Neuron (in vitro differentiated cells): ENCODE data around the gene HAAO.

Experiments used
- H2AFZ ChIP-seq: one replicate; pipeline ENCODE4 v1.6.1; 2013; ENCODE audit warnings: low read depth, mild to moderate bottlenecking, inconsistent platforms, low read length, moderate library complexity
- H3K27me3 ChIP-seq: one replicate; pipeline ENCODE4 v1.6.1; 2013; ENCODE audit warnings: low read length; ENCODE audit not compliant: insufficient read depth
- H3K36me3 ChIP-seq: one replicate; pipeline ENCODE4 v1.6.1; 2013; ENCODE audit warnings: low read length; ENCODE audit not compliant: insufficient read depth
- H3K4me1 ChIP-seq: one replicate; pipeline ENCODE4 v1.6.1; 2013; ENCODE audit warnings: low read length; ENCODE audit not compliant: insufficient read depth
- H3K4me3 ChIP-seq: 2 replicates; pipeline ENCODE4 v1.5.1; 2013; ENCODE audit warnings: mild to moderate bottlenecking, low read length, moderate library complexity
- H3K9me3 ChIP-seq: one replicate; pipeline ENCODE4 v1.6.1; 2013; ENCODE audit warnings: low read length

Gene HAAO

DNA sequence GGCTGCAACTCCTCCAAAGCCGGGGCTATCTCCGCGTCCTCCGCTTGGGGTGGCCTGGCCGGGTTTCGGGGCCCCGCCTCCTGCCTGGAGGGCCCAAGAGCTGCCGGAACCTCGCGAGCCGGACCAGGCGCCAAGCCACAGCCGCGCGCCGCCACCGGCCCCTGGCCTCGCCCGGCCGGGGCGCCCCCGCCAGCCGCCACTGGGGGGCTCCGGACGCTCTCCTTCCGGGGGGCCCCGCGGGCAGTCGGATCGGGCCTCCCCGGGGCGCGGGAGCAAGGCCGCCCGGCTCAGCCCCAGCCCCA lies 17.4 kb upstream of the HAAO start:
- Histone ChIP-seq H3K4me1 (peaks cover 3% of the 10 kb centered on the region), H3K27me3 (no peaks in the 10 kb centered on the region), H3K9me3 (no peaks in the 10 kb centered on the region), H2AFZ (peak overlapping the region; percentile 62), H3K4me3 (peak overlapping the region; percentile 57), H3K36me3 (no peaks in the 10 kb centered on the region)

DNA sequence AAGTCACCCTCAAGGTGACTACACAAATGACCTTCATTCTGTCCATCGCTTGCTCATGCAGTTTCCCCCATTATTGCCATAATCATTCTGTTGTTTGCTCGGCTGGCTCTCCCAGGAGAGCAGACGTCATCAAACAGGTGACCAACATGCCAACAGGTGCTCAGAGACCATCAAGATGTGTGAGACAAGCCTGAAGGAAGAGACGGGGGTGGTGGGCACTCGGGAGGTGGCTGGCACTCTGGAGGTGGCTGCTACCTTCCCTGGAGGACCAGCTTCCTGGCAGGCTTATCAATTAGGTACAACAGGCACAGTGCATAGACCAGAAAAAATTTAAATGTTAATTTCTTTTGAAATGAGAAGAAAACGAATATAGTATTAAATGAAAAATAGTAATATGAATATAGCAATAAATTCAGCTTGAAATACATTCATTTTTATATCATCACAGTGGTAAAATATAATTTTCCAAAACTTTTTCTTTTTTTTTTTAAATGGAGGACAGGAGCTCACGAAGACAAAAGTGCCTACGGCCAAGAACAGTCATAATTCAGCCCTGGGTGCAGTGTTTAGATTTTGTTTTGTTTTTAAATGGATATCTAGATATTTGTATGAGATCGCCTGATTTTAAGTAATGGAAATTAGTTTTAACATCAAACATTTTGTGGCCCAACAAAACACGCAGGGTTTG lies 16.9 kb upstream of the HAAO start:
- no peaks in the 10 kb centered on the region for H3K9me3 ChIP-seq
- H3K36me3 ChIP-seq: no peaks in the 10 kb centered on the region
- H2AFZ ChIP-seq: peak overlapping the region; percentile 62
- peaks cover 3% of the 10 kb centered on the region for H3K4me1 ChIP-seq
- H3K27me3 ChIP-seq: no peaks in the 10 kb centered on the region
- H3K4me3 ChIP-seq: peak overlapping the region; percentile 57

DNA sequence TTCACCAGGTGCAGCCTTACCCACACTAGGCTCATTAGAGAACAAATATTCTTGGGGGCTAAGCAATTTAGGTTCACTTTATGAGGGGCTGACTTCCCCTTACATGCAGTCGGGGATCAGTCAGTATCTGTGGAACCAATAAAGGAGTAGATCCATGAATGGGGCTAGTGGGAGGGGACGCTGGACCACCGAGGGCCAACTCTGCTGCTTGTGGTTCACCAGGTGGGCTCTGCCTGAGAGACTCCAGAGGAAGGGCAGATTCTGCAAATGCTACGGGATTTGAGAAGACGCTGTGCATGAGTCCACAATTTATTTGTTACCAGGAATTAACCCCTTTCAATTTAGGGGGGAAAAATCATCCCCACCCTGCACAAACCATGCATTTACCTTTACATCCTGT lies 15.9 kb upstream of the HAAO start:
- H3K4me3 ChIP-seq: no peak overlapping the region
- H2AFZ ChIP-seq: no peak overlapping the region
- no peaks in the 10 kb centered on the region for H3K9me3 ChIP-seq

DNA sequence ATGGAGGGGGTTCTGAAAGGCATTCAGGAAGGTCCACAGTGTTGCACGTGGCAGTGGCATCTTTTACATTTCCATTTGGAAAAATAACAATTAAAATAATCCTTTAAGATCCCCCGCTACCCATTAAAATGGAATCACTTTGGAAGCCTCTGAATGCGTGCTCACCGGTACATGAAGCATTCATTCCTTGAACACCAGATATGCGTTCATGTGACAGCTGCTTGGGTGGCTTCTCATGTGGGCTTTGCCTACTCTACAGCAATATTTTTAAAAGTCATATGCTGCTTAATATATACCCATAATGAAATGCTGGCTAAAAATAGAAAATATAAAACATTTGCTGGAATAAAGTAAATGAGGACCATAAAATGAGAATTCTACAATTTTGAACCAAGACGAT lies 14.4 kb upstream of the HAAO start:
- Histone ChIP-seq H3K36me3 (no peaks in the 10 kb centered on the region), H3K4me3 (no peak overlapping the region), H3K4me1 (peaks cover 3% of the 10 kb centered on the region), H2AFZ (no peak overlapping the region), H3K27me3 (no peaks in the 10 kb centered on the region), H3K9me3 (no peaks in the 10 kb centered on the region)

More for the DNA sequence above, 15.9 kb upstream of the HAAO start:
- Histone ChIP-seq H3K27me3 (no peaks in the 10 kb centered on the region), H3K4me1 (peaks cover 3% of the 10 kb centered on the region), H3K36me3 (no peaks in the 10 kb centered on the region)

DNA sequence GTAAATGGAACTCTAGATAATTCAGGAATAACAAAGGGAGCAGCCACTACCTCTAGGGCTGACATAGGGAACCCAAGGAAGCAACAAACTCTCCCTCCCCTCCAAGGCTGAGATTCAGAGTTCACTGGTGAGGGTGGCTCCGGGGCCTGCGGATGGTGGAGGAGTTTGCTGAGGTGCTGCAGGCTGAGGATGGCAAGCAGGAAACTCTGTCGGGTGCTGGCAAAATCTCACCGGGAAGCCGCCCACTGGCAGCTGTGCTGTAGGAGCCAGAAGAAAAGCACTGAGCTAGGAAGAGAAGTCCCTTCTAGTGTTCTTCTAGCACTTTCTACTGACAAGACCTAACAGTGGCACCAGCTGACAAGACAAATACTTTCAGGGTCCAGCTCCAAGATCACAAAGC lies 12.5 kb upstream of the HAAO start:
- no peaks in the 10 kb centered on the region for H3K36me3 ChIP-seq
- H3K9me3 ChIP-seq: no peaks in the 10 kb centered on the region
- peaks cover 3% of the 10 kb centered on the region for H3K4me1 ChIP-seq
- H2AFZ ChIP-seq: no peak overlapping the region
- H3K27me3 ChIP-seq: no peaks in the 10 kb centered on the region
- H3K4me3 ChIP-seq: no peak overlapping the region

DNA sequence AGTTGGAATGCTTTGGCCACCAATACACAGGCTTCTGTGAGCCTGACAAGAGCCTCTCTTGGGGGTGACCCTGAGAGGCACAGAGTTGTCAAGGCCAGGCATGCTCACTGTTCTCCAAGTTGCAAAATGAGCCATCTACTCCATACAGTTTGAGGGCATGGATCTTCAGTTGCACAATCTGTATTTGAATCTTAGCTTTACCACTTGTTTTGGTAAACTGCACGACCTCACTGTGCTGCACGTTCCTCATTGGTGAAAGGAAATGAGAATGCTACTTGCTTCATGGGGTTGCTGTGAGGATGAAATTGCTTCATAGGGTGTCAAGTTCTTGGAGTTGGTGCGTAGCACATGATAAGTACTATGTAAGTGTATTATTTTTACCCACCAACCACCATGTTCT lies 12.0 kb upstream of the HAAO start:
- peaks cover 3% of the 10 kb centered on the region for H3K4me1 ChIP-seq
- no peak overlapping the region for H3K4me3 ChIP-seq
- H3K27me3 ChIP-seq: no peaks in the 10 kb centered on the region
- no peaks in the 10 kb centered on the region for H3K9me3 ChIP-seq
- H2AFZ ChIP-seq: no peak overlapping the region
- H3K36me3 ChIP-seq: no peaks in the 10 kb centered on the region

DNA sequence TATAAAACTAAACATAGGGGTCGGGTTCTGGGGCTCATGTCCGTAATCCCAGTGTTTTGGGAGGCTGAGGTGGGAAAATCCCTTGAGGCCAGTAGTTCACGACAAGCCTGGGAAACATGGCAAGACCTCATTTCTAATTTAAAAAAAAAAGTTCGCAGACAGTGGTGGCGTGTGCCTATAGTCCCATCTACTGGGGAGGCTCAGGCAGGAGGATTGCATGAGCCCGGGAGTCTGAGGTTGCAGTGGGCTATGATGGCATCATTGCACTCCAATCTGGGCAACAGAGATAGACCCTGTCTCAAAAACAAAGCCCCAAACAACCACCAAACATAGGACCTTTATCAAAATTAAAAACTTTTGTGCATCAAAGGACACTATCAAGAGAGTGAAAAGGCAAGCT lies 9.8 kb upstream of the HAAO start:
- Histone ChIP-seq H3K4me3 (no peak overlapping the region), H3K4me1 (no peaks in the 10 kb centered on the region), H2AFZ (no peak overlapping the region), H3K36me3 (no peaks in the 10 kb centered on the region), H3K9me3 (peaks cover 3% of the 10 kb centered on the region), H3K27me3 (no peaks in the 10 kb centered on the region)

DNA sequence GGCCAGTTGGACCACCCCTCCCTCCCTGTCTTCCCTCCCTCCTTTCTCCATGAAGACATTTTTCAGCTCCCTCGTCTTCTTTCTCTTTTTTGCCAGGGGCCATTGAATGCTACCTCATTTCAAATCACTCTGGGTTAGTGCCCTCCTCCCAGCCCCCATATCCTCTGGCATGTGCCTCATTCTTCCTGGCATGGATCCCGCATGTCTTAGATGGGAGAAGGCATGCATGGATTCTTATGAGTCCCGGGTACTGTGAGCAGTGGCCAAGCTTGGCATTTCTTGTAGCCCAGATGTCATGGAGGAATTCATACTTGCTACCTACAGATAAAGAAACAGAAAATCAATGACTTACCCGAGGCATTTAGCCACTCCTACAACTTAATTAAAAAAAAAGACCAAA lies 9.0 kb upstream of the HAAO start:
- no peaks in the 10 kb centered on the region for H3K27me3 ChIP-seq
- H2AFZ ChIP-seq: no peak overlapping the region
- no peaks in the 10 kb centered on the region for H3K36me3 ChIP-seq
- H3K4me1 ChIP-seq: no peaks in the 10 kb centered on the region
- H3K9me3 ChIP-seq: peaks cover 3% of the 10 kb centered on the region
- no peak overlapping the region for H3K4me3 ChIP-seq

DNA sequence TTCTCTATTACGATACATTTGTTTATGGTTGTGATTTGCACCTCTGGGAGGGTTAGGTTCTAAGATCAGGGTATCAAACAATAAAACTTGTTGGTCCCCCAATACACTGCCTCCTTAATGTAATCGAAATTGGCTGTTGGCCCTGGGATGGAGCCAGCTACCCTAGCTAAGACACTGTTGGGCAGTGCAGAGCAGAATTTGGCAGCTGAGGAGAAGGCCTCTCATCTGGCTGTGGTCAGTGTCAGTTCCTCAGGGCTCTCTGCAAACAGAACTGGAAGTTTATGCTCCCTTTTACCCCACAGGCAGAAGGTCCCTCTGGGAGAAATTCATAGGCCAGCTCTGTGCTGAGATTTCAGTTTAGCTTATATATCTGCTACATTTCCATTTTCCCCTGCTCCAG lies 8.6 kb upstream of the HAAO start:
- no peaks in the 10 kb centered on the region for H3K27me3 ChIP-seq
- no peaks in the 10 kb centered on the region for H3K4me1 ChIP-seq
- H3K4me3 ChIP-seq: no peak overlapping the region
- no peaks in the 10 kb centered on the region for H3K36me3 ChIP-seq
- no peak overlapping the region for H2AFZ ChIP-seq
- H3K9me3 ChIP-seq: peaks cover 3% of the 10 kb centered on the region

DNA sequence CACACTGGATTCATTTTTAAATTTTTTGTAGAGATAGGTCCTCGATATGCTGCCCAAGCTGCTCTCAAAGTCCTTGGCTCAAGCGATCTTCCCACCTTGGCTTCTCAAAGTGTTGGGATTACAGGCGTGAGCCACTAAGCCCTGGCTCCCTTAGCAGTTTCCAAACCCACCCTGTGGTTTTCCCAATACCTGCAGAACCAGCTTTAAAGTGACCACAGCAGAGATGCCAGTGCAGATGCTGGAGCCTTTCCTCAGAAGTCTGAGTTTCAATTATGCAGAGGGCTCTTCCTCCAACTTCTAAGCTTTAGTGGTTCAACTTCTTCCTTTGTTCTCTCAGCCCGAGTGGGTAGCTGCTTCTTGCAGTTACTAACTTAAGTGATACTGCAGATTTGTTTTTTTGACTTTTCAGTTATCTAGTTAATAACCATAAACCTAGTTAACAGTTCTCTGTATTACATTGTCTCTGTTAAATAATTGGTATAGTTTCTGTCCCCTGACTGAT lies 8.1 kb upstream of the HAAO start:
- Histone ChIP-seq H3K4me3 (no peak overlapping the region), H3K36me3 (no peaks in the 10 kb centered on the region), H2AFZ (no peak overlapping the region), H3K27me3 (no peaks in the 10 kb centered on the region), H3K4me1 (no peaks in the 10 kb centered on the region), H3K9me3 (peaks cover 3% of the 10 kb centered on the region)

DNA sequence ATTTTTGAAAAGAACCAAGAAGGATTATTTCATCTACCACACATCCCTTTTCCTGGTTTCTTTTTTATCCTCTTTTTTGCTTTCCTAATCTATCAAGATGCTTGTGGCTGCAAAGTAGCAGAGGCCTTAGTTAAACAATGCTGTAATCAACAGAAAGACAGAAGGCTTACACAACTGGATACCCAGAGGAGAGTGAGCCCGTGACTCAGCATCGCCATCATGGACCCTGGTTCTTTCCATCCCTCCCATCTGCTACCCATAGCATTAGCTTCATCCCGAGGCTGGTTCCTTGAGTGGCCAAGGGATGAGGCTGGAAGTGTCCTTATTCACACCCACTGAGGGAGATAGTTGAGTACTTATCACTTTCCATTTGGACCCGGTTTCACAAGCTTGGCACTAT lies 7.5 kb upstream of the HAAO start:
- peaks cover 3% of the 10 kb centered on the region for H3K9me3 ChIP-seq
- no peaks in the 10 kb centered on the region for H3K36me3 ChIP-seq
- no peaks in the 10 kb centered on the region for H3K4me1 ChIP-seq
- no peaks in the 10 kb centered on the region for H3K27me3 ChIP-seq
- no peak overlapping the region for H3K4me3 ChIP-seq
- no peak overlapping the region for H2AFZ ChIP-seq

DNA sequence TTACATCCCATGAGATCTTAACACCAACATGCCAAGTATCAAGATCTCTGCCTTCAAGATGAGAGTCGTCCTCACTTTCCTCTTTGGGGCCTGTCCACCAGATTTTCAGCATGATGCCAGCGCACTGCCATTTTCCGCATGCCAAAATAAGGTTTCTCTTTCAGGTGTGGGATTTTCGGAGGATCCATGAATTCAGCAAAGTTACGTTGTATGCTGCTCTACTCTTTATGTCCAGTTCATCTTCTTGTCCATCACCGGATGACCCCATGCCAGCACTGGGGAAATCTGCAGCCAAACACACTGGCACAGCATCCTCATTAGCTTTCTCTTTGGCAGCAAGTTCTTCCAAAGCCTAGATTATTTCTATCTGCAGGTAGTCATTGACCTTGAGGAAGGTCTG lies 4.9 kb upstream of the HAAO start:
- no peaks in the 10 kb centered on the region for H3K27me3 ChIP-seq
- H3K9me3 ChIP-seq: peaks cover 6% of the 10 kb centered on the region
- no peaks in the 10 kb centered on the region for H3K36me3 ChIP-seq
- no peak overlapping the region for H3K4me3 ChIP-seq
- H2AFZ ChIP-seq: no peak overlapping the region
- no peaks in the 10 kb centered on the region for H3K4me1 ChIP-seq

DNA sequence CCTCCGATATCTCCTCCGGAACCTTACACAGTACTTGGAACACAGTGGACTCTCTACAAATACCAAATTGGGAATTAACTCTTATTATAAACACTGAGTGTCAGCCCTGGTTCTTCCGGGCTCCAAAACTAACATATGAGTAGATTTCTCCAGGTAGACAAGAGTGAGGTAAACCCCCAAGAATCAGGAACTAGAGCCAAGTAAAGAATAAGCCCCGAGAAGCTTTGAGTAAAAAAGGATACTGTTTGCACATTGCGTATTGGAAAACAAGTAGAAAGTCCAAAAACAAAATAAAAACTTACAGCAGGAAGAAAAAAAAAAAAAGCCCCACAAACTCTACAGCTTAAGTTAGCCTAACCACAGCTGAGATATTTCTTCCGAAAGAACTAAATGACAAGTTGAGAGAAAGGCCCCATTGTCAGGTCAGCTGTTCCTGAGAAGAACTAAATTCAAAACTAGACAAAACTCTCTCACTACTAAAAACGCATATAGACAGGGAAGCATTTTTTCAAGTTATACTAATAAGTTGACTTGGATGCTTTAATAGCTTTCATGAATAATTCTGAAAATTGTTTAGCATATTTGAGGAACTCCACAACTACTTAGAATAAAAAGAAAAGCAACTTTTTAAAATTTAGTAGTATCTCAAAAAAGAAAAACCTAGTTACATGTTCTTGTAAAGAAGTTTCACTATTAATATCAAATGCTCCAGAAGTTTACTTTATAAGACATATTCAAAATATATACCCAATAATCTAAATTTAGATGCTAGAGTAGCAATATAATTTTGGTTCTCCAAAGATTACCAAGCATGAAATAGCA lies 4.3 kb upstream of the HAAO start:
- Histone ChIP-seq H3K9me3 (peaks cover 6% of the 10 kb centered on the region), H3K4me1 (no peaks in the 10 kb centered on the region), H3K27me3 (no peaks in the 10 kb centered on the region), H3K4me3 (no peak overlapping the region), H2AFZ (no peak overlapping the region), H3K36me3 (no peaks in the 10 kb centered on the region)
